HG02571 (cell line): ENCODE data around the gene RGMB.

Experiments
- ATAC-seq: cut with Tn5 transposase; IDR thresholded peaks from one replicate; pipeline ENCODE4 v1.9.1; 2021; ENCODE audit warnings: mild to moderate bottlenecking, moderate library complexity; ENCODE audit not compliant: unreplicated experiment

RGMB gene

GRCh38 chr5:98767581-98767980 lies 5.9 kb upstream of the RGMB start:
- ATAC-seq = no peak

GRCh38 chr5:98768160-98768959 lies 5.1 kb upstream of the RGMB start:
- peak; percentile 48 for ATAC-seq

- no peak for ATAC-seq
Measured at GRCh38 chr5:98768960-98769209, 4.6 kb upstream of the RGMB start.

GRCh38 chr5:98769210-98769958 lies 4.1 kb upstream of the RGMB start:
- no peak for ATAC-seq

GRCh38 chr5:98769959-98770208 lies 3.6 kb upstream of the RGMB start:
- ATAC-seq = no peak

- ATAC-seq = no peak
Measured at GRCh38 chr5:98770209-98770910, 3.1 kb upstream of the RGMB start.

GRCh38 chr5:98770911-98771322 lies 2.5 kb upstream of the RGMB start:
- no peak for ATAC-seq

GRCh38 chr5:98771382-98772109 lies 1.9 kb upstream of the RGMB start:
- ATAC-seq = no peak

- no peak for ATAC-seq
Measured at GRCh38 chr5:98772415-98773213, 849 bp upstream of the RGMB start.

GRCh38 chr5:98773214-98773463 lies 324 bp upstream of the RGMB start:
- no peak for ATAC-seq

GRCh38 chr5:98774192-98775033 lies 950 bp downstream of the RGMB start:
- peak; percentile 20 for ATAC-seq

GRCh38 chr5:98775246-98776065 lies 2.0 kb downstream of the RGMB start:
- ATAC-seq = no peak

GRCh38 chr5:98776066-98776705 lies 2.7 kb downstream of the RGMB start:
- ATAC-seq = no peak

- ATAC-seq = no peak
Measured at GRCh38 chr5:98777295-98777694, 3.8 kb downstream of the RGMB start.

- no peak for ATAC-seq
Measured at GRCh38 chr5:98779264-98779877, 5.9 kb downstream of the RGMB start.

- ATAC-seq = no peak
Measured at GRCh38 chr5:98780390-98780789, 6.9 kb downstream of the RGMB start.

GRCh38 chr5:98781520-98781919 lies 8.1 kb downstream of the RGMB start:
- no peak for ATAC-seq

GRCh38 chr5:98781964-98782363 lies 8.5 kb downstream of the RGMB start:
- no peak for ATAC-seq
